Putamen (tissue), 1 donor: Measurements from ENCODE around the gene NDOR1.

ENCODE experiments used
- DNase-seq: peaks from one replicate; pipeline ENCODE4 v3.0.0-alpha.2; 2016; ENCODE audit warnings: low spot score

Gene NDOR1

GRCh38 chr9:137182836-137183235, 22.7 kb upstream of the NDOR1 start:
- no peak for DNase-seq

GRCh38 chr9:137183980-137184595, 21.4 kb upstream of the NDOR1 start:
- DNase-seq = no peak

GRCh38 chr9:137184881-137185660, 20.4 kb upstream of the NDOR1 start:
- DNase-seq = no peak

GRCh38 chr9:137185921-137186320, 19.6 kb upstream of the NDOR1 start:
- no peak for DNase-seq

- DNase-seq = no peak
Observed at GRCh38 chr9:137186385-137186784, 19.1 kb upstream of the NDOR1 start.

GRCh38 chr9:137187386-137187785, 18.1 kb upstream of the NDOR1 start:
- DNase-seq = no peak

GRCh38 chr9:137188086-137188489, 17.4 kb upstream of the NDOR1 start:
- no peak for DNase-seq

GRCh38 chr9:137188490-137189296, 16.8 kb upstream of the NDOR1 start, which contains the start of the genes ANAPC2 and SSNA1:
ANAPC2 (minus strand) TSS chr9:137188560; CDS start chr9:137188532, 28 bp downstream.
SSNA1 (plus strand) TSS chr9:137188676; CDS start chr9:137188727, 51 bp downstream.
- DNase-seq = peak; percentile 93

- no peak for DNase-seq
Observed at GRCh38 chr9:137189297-137190295, 15.9 kb upstream of the NDOR1 start.

- no peak for DNase-seq
Observed at GRCh38 chr9:137190315-137190856, 15.1 kb upstream of the NDOR1 start.

- no peak for DNase-seq
Observed at GRCh38 chr9:137191245-137191644, 14.3 kb upstream of the NDOR1 start.

GRCh38 chr9:137191691-137192447, 13.6 kb upstream of the NDOR1 start:
- peak; percentile 89 for DNase-seq

GRCh38 chr9:137192448-137192780, 13.1 kb upstream of the NDOR1 start:
- no peak for DNase-seq

GRCh38 chr9:137192859-137193258, 12.6 kb upstream of the NDOR1 start:
- DNase-seq = no peak

- no peak for DNase-seq
Observed at GRCh38 chr9:137193771-137194170, 11.7 kb upstream of the NDOR1 start.

- DNase-seq = peak; percentile 93
Observed at GRCh38 chr9:137194388-137194787, 11.1 kb upstream of the NDOR1 start.

GRCh38 chr9:137194909-137195308, 10.6 kb upstream of the NDOR1 start:
- no peak for DNase-seq

GRCh38 chr9:137195525-137196220, 9.8 kb upstream of the NDOR1 start:
- DNase-seq = no peak

- no peak for DNase-seq
Observed at GRCh38 chr9:137198051-137198901, 7.2 kb upstream of the NDOR1 start.
